H1 (cell line): ENCODE results near the gene NUP50. TPM values are rescaled to one million over a fixed set of nuclear protein-coding genes. Genes with fewer than 3 reads are reported as not detected.

ENCODE experiments used
- CTCF ChIA-PET: fragments of 300-600 bp; sonication (Branson Sonifier 250); formaldehyde crosslinking; loops from one replicate; lab custom pipeline; 2021; ENCODE audit not compliant: partially characterized antibody; lab: Charles Lee
- POLR2A ChIA-PET: fragments of 300-600 bp; sonication (Branson Sonifier 250); formaldehyde crosslinking; loops from one replicate; lab custom pipeline; 2021; ENCODE audit warnings: inconsistent platforms; ENCODE audit not compliant: partially characterized antibody; lab: Charles Lee
- DNase-seq, 2 experiments: peaks; one replicate each; pipeline versions ENCODE4 v3.0.0 to v3.0.0-alpha.2; 2010 to 2022; ENCODE audit warnings: low spot score in 2 of 2, low read depth in 1 of 2, mixed read lengths in 1 of 2
- FAIRE-seq: peaks from 2 replicates; lab custom pipeline; 2011; peaks lifted over from hg19 to GRCh38; lab: Jason Lieb, UNC
- H2AFZ ChIP-seq: 2 replicates; pipeline ENCODE4 v1.8.1; 2012; ENCODE audit warnings: low read length, inconsistent platforms
- H2AK5ac ChIP-seq: 2 replicates; pipeline ENCODE4 v1.6.1; 2013; ENCODE audit warnings: low read depth, low read length
- H2BK120ac ChIP-seq: replicated peaks from 2 replicates; pipeline ENCODE3; 2013; ENCODE audit warnings: low read depth, low read length, inconsistent platforms
- H2BK12ac ChIP-seq: 2 replicates; pipeline ENCODE4 v1.6.1; 2013; ENCODE audit warnings: low read depth, low read length
- H2BK15ac ChIP-seq: 2 replicates; pipeline ENCODE4 v1.6.1; 2013; ENCODE audit warnings: low read length
- H2BK20ac ChIP-seq: 2 replicates; pipeline ENCODE4 v1.6.1; 2013; ENCODE audit warnings: low read length
- H2BK5ac ChIP-seq: 2 replicates; pipeline ENCODE4 v1.6.1; 2013; ENCODE audit warnings: low read depth, low read length
- H3K14ac ChIP-seq: 2 replicates; pipeline ENCODE4 v1.6.1; 2013; ENCODE audit warnings: inconsistent platforms; ENCODE audit not compliant: insufficient read length
- H3K18ac ChIP-seq: 2 replicates; pipeline ENCODE4 v1.6.1; 2013; ENCODE audit warnings: low read length; ENCODE audit errors: extremely low read depth
- H3K23ac ChIP-seq: 2 replicates; pipeline ENCODE4 v1.6.1; 2013; ENCODE audit warnings: inconsistent platforms; ENCODE audit not compliant: insufficient read length
- H3K23me2 ChIP-seq: 2 replicates; pipeline ENCODE4 v1.6.1; 2013; ENCODE audit warnings: low read depth, low read length
- H3K27ac ChIP-seq: 2 replicates; pipeline ENCODE4 v1.6.1; 2011; ENCODE audit warnings: low read depth, low read length, inconsistent platforms
- H3K27me3 ChIP-seq, 4 experiments: replicated peaks in 1 of 4; 1 replicate in 1 of 4; 2 replicates in 3 of 4; pipeline versions ENCODE4 v1.6.1 to v1.8.1; 2011 to 2013; ENCODE audit warnings: low read length in 3 of 4, mild to moderate bottlenecking in 3 of 4, inconsistent platforms in 2 of 4, mixed read lengths in 2 of 4, moderate library complexity in 1 of 4; ENCODE audit not compliant: control insufficient read depth in 3 of 4, insufficient read depth in 3 of 4; ENCODE audit errors: extremely low read depth in 1 of 4
- H3K36me3 ChIP-seq, 4 experiments: 2 replicates each; pipeline versions ENCODE4 v1.6.1 to v1.8.1; 2011 to 2013; ENCODE audit warnings: mild to moderate bottlenecking in 4 of 4, low read length in 3 of 4, moderate library complexity in 2 of 4, control low read depth in 1 of 4, inconsistent platforms in 1 of 4; ENCODE audit not compliant: insufficient read depth in 4 of 4, control insufficient read depth in 2 of 4
- H3K4ac ChIP-seq: replicated peaks from 2 replicates; pipeline ENCODE3; 2013; ENCODE audit warnings: low read length, low read depth, mixed read lengths, inconsistent platforms; ENCODE audit not compliant: insufficient read length
- H3K4me1 ChIP-seq, 4 experiments: replicated peaks in 1 of 4; 1 replicate in 1 of 4; 2 replicates in 3 of 4; pipeline versions ENCODE4 v1.6.1 to v1.8.1; 2011 to 2013; ENCODE audit warnings: low read length in 3 of 4, inconsistent platforms in 2 of 4, mixed read lengths in 1 of 4; ENCODE audit not compliant: insufficient read depth in 4 of 4, control insufficient read depth in 3 of 4
- H3K4me2 ChIP-seq, 2 experiments: 2 replicates each; pipeline versions ENCODE4 v1.6.1 to v1.8.1; 2011 to 2013; ENCODE audit warnings: low read depth in 2 of 2, low read length in 2 of 2, control low read depth in 1 of 2, inconsistent platforms in 1 of 2, mild to moderate bottlenecking in 1 of 2; ENCODE audit not compliant: insufficient read depth in 1 of 2
- H3K4me3 ChIP-seq, 4 experiments: fragments of 200-600, 300-600 bp in 1 of 4; sonication (generic), shearing (Covaris generic), sonication (Bioruptor Twin) in 1 of 4; 2 replicates each; pipeline versions ENCODE4 v1.5.1 to v1.8.1; 2011 to 2016; ENCODE audit warnings: low read length in 4 of 4, low read depth in 3 of 4, control low read depth in 2 of 4, inconsistent platforms in 2 of 4, mild to moderate bottlenecking in 2 of 4, mixed read lengths in 1 of 4, moderate library complexity in 1 of 4; ENCODE audit not compliant: insufficient read depth in 2 of 4; ENCODE audit errors: extremely low read depth in 1 of 4
- H3K56ac ChIP-seq: replicated peaks from 2 replicates; pipeline ENCODE3; 2013; ENCODE audit warnings: low read depth, mild to moderate bottlenecking, mixed read lengths, low read length, inconsistent platforms; ENCODE audit not compliant: insufficient read length
- H3K79me1 ChIP-seq: 2 replicates; pipeline ENCODE4 v1.6.1; 2013; ENCODE audit warnings: low read depth, low read length, control low read depth
- H3K79me2 ChIP-seq, 2 experiments: 2 replicates each; pipeline versions ENCODE4 v1.6.1 to v1.8.1; 2012 to 2013; ENCODE audit warnings: low read length in 2 of 2, mild to moderate bottlenecking in 2 of 2, inconsistent platforms in 1 of 2; ENCODE audit not compliant: insufficient read depth in 2 of 2, control insufficient read depth in 1 of 2
- H3K9ac ChIP-seq, 4 experiments: replicated peaks in 1 of 4; 1 replicate in 1 of 4; 2 replicates in 3 of 4; pipeline versions ENCODE4 v1.6.1 to v1.8.1; 2011 to 2013; ENCODE audit warnings: low read depth in 3 of 4, low read length in 3 of 4, control low read depth in 2 of 4, mild to moderate bottlenecking in 2 of 4, moderate library complexity in 2 of 4, inconsistent platforms in 1 of 4; ENCODE audit errors: extremely low read depth in 1 of 4
- H3K9me3 ChIP-seq, 2 experiments: 2 replicates each; pipeline versions ENCODE4 v1.6.1 to v1.8.1; 2012 to 2013; ENCODE audit warnings: mild to moderate bottlenecking in 2 of 2, moderate library complexity in 2 of 2, control low read depth in 1 of 2, inconsistent platforms in 1 of 2, low read depth in 1 of 2, low read length in 1 of 2, mixed read lengths in 1 of 2; ENCODE audit not compliant: insufficient read depth in 2 of 2
- H4K20me1 ChIP-seq, 2 experiments: replicated peaks in 1 of 2; 2 replicates each; pipeline versions ENCODE3 to v1.8.1; 2011 to 2013; ENCODE audit warnings: inconsistent platforms in 2 of 2, low read length in 2 of 2, mild to moderate bottlenecking in 1 of 2; ENCODE audit not compliant: insufficient read depth in 2 of 2, control insufficient read depth in 1 of 2
- H4K5ac ChIP-seq: 2 replicates; pipeline ENCODE4 v1.6.1; 2013; ENCODE audit warnings: low read length, low read depth, mixed read lengths, inconsistent platforms; ENCODE audit not compliant: insufficient read length
- H4K8ac ChIP-seq: 2 replicates; pipeline ENCODE4 v1.8.0; 2013; ENCODE audit warnings: mild to moderate bottlenecking, moderate library complexity, low read length, inconsistent platforms; ENCODE audit not compliant: insufficient read depth; ENCODE audit errors: extremely low read depth
- H4K91ac ChIP-seq: replicated peaks from 2 replicates; pipeline ENCODE3; 2013; ENCODE audit warnings: low read length, mixed read lengths, inconsistent platforms; ENCODE audit not compliant: insufficient read length
- ATF3 ChIP-seq: IDR thresholded peaks from 2 replicates; pipeline ENCODE4 v1.6.1; 2011; ENCODE audit warnings: low read depth, mild to moderate bottlenecking, low read length; ENCODE audit not compliant: insufficient read depth
- BACH1 ChIP-seq: IDR thresholded peaks from 2 replicates; pipeline ENCODE4 v1.6.1; 2012; ENCODE audit warnings: low read length, improper control_type of control experiment
- BCL11A ChIP-seq, 2 experiments: IDR thresholded peaks; one replicate each; pipeline ENCODE4 v1.6.1; 2011; ENCODE audit warnings: low read depth in 2 of 2, low read length in 2 of 2, mild to moderate bottlenecking in 2 of 2
- CBX5 ChIP-seq: fragments of 300-800, 300-1000 bp; sonication (generic); IDR thresholded peaks from 2 replicates; pipeline ENCODE4 v1.7.1; 2016; ENCODE audit warnings: antibody characterized with exemption, low read length, low read depth
- CREB1 ChIP-seq: IDR thresholded peaks from 2 replicates; pipeline ENCODE4 v1.6.1; 2012; ENCODE audit warnings: inconsistent platforms
- JUN ChIP-seq: IDR thresholded peaks from 2 replicates; pipeline ENCODE4 v1.6.1; 2011; ENCODE audit warnings: low read depth, mild to moderate bottlenecking, improper control_type of control experiment, low read length
- NRF1 ChIP-seq: IDR thresholded peaks from 2 replicates; pipeline ENCODE4 v1.6.1; 2011; ENCODE audit warnings: mild to moderate bottlenecking, low read depth, low read length, improper control_type of control experiment
- SIN3A ChIP-seq, 2 experiments: IDR thresholded peaks in 1 of 2; conservative IDR thresholded peaks in 1 of 2; 2 replicates each; pipeline ENCODE4 v1.6.1; 2011 to 2012; ENCODE audit warnings: low read length in 2 of 2, improper control_type of control experiment in 1 of 2, low read depth in 1 of 2, mild to moderate bottlenecking in 1 of 2
- SP1 ChIP-seq: IDR thresholded peaks from 2 replicates; pipeline ENCODE4 v1.6.1; 2011; ENCODE audit warnings: low read depth, low read length
- WGBS, 2 experiments: shearing (Covaris generic) in 1 of 2; methylation state at CpG; one replicate each; pipeline versions ENCODE4 v1.1.6 to v1.1.7; 2013 to 2015; ENCODE audit warnings: low lambda C conversion rate in 2 of 2, mixed read lengths in 2 of 2, inconsistent platforms in 1 of 2, low coverage in 1 of 2, missing lambda C conversion rate in 1 of 2; ENCODE audit not compliant: insufficient replicate concordance in 2 of 2, insufficient coverage in 1 of 2, insufficient read length in 1 of 2; ENCODE audit errors: extremely low coverage in 1 of 2, missing lambda C conversion rate in 1 of 2; 5-methylcytosine and 5-hydroxymethylcytosine counted together
- polyA plus RNA-seq, 7 experiments: library from polyadenylated mRNA; depleted of rRNA in 3 of 7; stranded (reverse) in 5 of 7; unstranded in 2 of 7; fragments of >200 nt in 5 of 7; fragments of 200-250 nt in 2 of 7; gene quantifications; 1 replicate in 5 of 7; 2 replicates in 1 of 7; 4 replicates in 1 of 7; pipeline versions ENCODE4 v1.2.1 to v1.2.3, GENCODE V29; 2011 to 2013; ENCODE audit warnings: missing spikeins in 2 of 7, mixed read lengths in 2 of 7
- total RNA-seq: library from RNA; stranded (reverse); fragmentation: NEBNext Ultra II Directional; extraction: Animal tissue kit (Norgen Biotek cat#: 25700); gene quantifications from 2 replicates; pipeline ENCODE4 v1.2.1, GENCODE V29; 2021

NUP50 gene
- total and polyA plus RNA-seq, 2 of the 8 experiments (the other 6 are each of a cell fraction or from before 2014, with no cell fraction given), result 20.0 to 112 TPM

- H3K56ac ChIP-seq, result no peak overlapping the region
- no peak overlapping the region for H2BK120ac ChIP-seq
- TF ChIP-seq BACH1 (no peak), BCL11A (IDR thresholded peaks at IDR 0.05; ENCODE audit: low read depth in 2 of 2, low read length in 2 of 2) (no peak), SIN3A (conservative IDR thresholded peaks at IDR 0.05 in 1 of 2, IDR thresholded peaks at IDR 0.05 in 1 of 2; ENCODE audit: low read depth in 1 of 2, low read length in 2 of 2) (no peak), CBX5 (no peak), NRF1 (no peak), ATF3 (no peak), JUN (no peak), CREB1 (no peak), SP1 (no peak)
These were observed 73.6 kb downstream of the NUP50 start for GRCh38 chr22:45237065-45237990.

More at GRCh38 chr22:45237065-45237990, 73.6 kb downstream of the NUP50 start:
- no peak overlapping the region for H3K4me3 ChIP-seq
- H3K9ac ChIP-seq, result no peak overlapping the region
- H3K4ac ChIP-seq, result no peak overlapping the region
- no peak overlapping the region for H2BK15ac ChIP-seq
- no peak overlapping the region for H2BK20ac ChIP-seq
- H4K20me1 ChIP-seq, result peaks cover 9 to 14% of the 10 kb centered on the region in 2 experiments
- H3K23ac ChIP-seq, result no peak overlapping the region
- H2AK5ac ChIP-seq, result no peak overlapping the region
- FAIRE-seq, result no peak
- no peak overlapping the region for H3K27ac ChIP-seq
- peaks cover 2% of the 10 kb centered on the region; the same call in 1 of the 2 replicates for H3K79me1 ChIP-seq
- no peak overlapping the region for H4K91ac ChIP-seq
- H3K4me1 ChIP-seq, result peaks cover 3 to 19% (median 15%) of the 10 kb centered on the region in 4 experiments; a peak in 6 of 7 replicates
- H3K14ac ChIP-seq, result no peak overlapping the region
- no peaks in the 10 kb centered on the region for H3K36me3 ChIP-seq
- H3K9me3 ChIP-seq, result no peaks in the 10 kb centered on the region
- H4K8ac ChIP-seq, result peak overlapping the region; percentile 73; the same call in 1 of the 2 replicates
- 0 out of 2 replicates have a peak overlapping the region, but pooled peaks have one; percentile 12 for H2BK5ac ChIP-seq
- no peak overlapping the region for H3K4me2 ChIP-seq
- 93% methylated on average over 13 of the region's 15 CpGs; no CpG with 5 or more reads in 1 of the 2 experiments for WGBS, 2 experiments
- ChIA-PET CTCF (interaction anchor here (0.6 to 4.9 kb wide), 3 partner anchors 26 to 53 kb away, joined by 3 to 25 read pairs (median 4); no protein-coding TSS in a partner anchor), POLR2A (interaction anchor here (0.5 to 3.1 kb wide), 5 partner anchors 11 to 1476 kb away, joined by 3 to 10 read pairs (median 4); no protein-coding TSS in a partner anchor)
- no peak for DNase-seq
- no peak overlapping the region for H3K18ac ChIP-seq
- no peak overlapping the region for H4K5ac ChIP-seq
- H3K23me2 ChIP-seq, result peaks cover 11% of the 10 kb centered on the region
- peaks cover 0 to 3% of the 10 kb centered on the region in 2 experiments; a peak in 1 of 4 replicates for H3K79me2 ChIP-seq
- no peak overlapping the region for H2AFZ ChIP-seq
- H3K27me3 ChIP-seq, result peaks cover 0 to 7% (median 3%) of the 10 kb centered on the region in 4 experiments; a peak in 4 of 7 replicates
- no peak overlapping the region for H2BK12ac ChIP-seq
